Karpas-422 (cell line): ENCODE data around the gene TCEA2. TPM values are rescaled to one million over a fixed set of nuclear protein-coding genes. Genes with fewer than 3 reads are reported as not detected.
A peak's percentile ranks its signal among the peaks of the same experiment; 100 is the strongest.
"Not testable (repeated sequence)": the region's sequence is repeated elsewhere in the genome, so short reads cannot be mapped to it uniquely, and the experiment has no call there.

ENCODE experiments used
- DNase-seq: peaks from one replicate; pipeline ENCODE4 v3.0.0-alpha.2; 2015
- H2AFZ ChIP-seq: fragments of 200-600 bp; sonication (generic); 2 replicates; pipeline ENCODE4 v1.6.1; 2014; ENCODE audit warnings: antibody characterized with exemption, low read length, mixed read lengths
- H3K27ac ChIP-seq: fragments of 200-600 bp; sonication (generic); 2 replicates; pipeline ENCODE4 v1.5.1; 2014; ENCODE audit warnings: mild to moderate bottlenecking, low read length, moderate library complexity
- H3K27me3 ChIP-seq: fragments of 200-600 bp; sonication (generic); 2 replicates; pipeline ENCODE4 v1.6.1; 2014; ENCODE audit warnings: low read length, mixed read lengths
- H3K36me3 ChIP-seq: fragments of 200-600 bp; sonication (generic); 2 replicates; pipeline ENCODE4 v1.6.1; 2014; ENCODE audit warnings: low read length, mixed read lengths; ENCODE audit not compliant: insufficient read depth
- H3K4me1 ChIP-seq: fragments of 200-600 bp; sonication (generic); 2 replicates; pipeline ENCODE4 v1.6.1; 2014; ENCODE audit warnings: mild to moderate bottlenecking, low read length, mixed read lengths
- H3K4me2 ChIP-seq: fragments of 200-600 bp; sonication (generic); 2 replicates; pipeline ENCODE4 v1.6.1; 2014; ENCODE audit warnings: low read length, low read depth, mild to moderate bottlenecking; ENCODE audit not compliant: poor library complexity, severe bottlenecking
- H3K4me3 ChIP-seq: fragments of 200-600 bp; sonication (generic); 2 replicates; pipeline ENCODE4 v1.5.1; 2014; ENCODE audit warnings: mild to moderate bottlenecking, antibody characterized with exemption, low read length, mixed read lengths
- H3K79me2 ChIP-seq: fragments of 200-600 bp; sonication (generic); 2 replicates; pipeline ENCODE4 v1.6.1; 2014; ENCODE audit warnings: mild to moderate bottlenecking, low read length, mixed read lengths
- H3K9ac ChIP-seq: fragments of 200-600 bp; sonication (generic); 2 replicates; pipeline ENCODE4 v1.6.0; 2014; ENCODE audit warnings: low read length
- H3K9me2 ChIP-seq: fragments of 200-600 bp; sonication (generic), shearing (Covaris generic); replicated peaks from 2 replicates; pipeline ENCODE4 v1.6.0; 2014; ENCODE audit warnings: mild to moderate bottlenecking, low read length, moderate library complexity; ENCODE audit not compliant: insufficient read depth
- H3K9me3 ChIP-seq: fragments of 300-700, 200-600 bp; sonication (generic); 2 replicates; pipeline ENCODE4 v1.6.1; 2014; ENCODE audit warnings: low read length, mixed read lengths
- H4K20me1 ChIP-seq: fragments of 200-600 bp; sonication (generic); 2 replicates; pipeline ENCODE4 v1.6.1; 2014; ENCODE audit warnings: mild to moderate bottlenecking, antibody characterized with exemption, low read length, low read depth; ENCODE audit not compliant: insufficient read depth
- total RNA-seq: library from RNA; depleted of rRNA; stranded (reverse); fragments of >200 nt; shearing (Covaris generic); gene quantifications from 2 replicates; pipeline ENCODE4 v1.2.3, GENCODE V29; 2014; ENCODE audit warnings: low replicate concordance

TCEA2 gene
- total RNA-seq, 1 experiment from 2014 or later, result 124 TPM

GRCh38 chr20:64114356-64114971 lies 51.5 kb downstream of the TCEA2 start:
- Histone ChIP-seq H3K9me3 (no peaks in the 10 kb centered on the region), H3K79me2 (no peaks in the 10 kb centered on the region), H2AFZ (no peak overlapping the region), H4K20me1 (no peaks in the 10 kb centered on the region), H3K4me3 (no peak overlapping the region), H3K27ac (no peak overlapping the region), H3K36me3 (no peaks in the 10 kb centered on the region), H3K4me1 (peaks cover 21% of the 10 kb centered on the region), H3K9ac (no peak overlapping the region), H3K4me2 (no peak overlapping the region), H3K9me2 (no peaks in the 10 kb centered on the region), H3K27me3 (no peaks in the 10 kb centered on the region)
- DNase-seq, result no peak

GRCh38 chr20:64115171-64115911 lies 52.3 kb downstream of the TCEA2 start:
- no peak for DNase-seq
- no peaks in the 10 kb centered on the region for H3K9me3 ChIP-seq
- H3K36me3 ChIP-seq, result no peaks in the 10 kb centered on the region
- no peak overlapping the region for H3K4me2 ChIP-seq
- H4K20me1 ChIP-seq, result no peaks in the 10 kb centered on the region
- H2AFZ ChIP-seq, result no peak overlapping the region
- H3K4me1 ChIP-seq, result peaks cover 23% of the 10 kb centered on the region
- no peaks in the 10 kb centered on the region for H3K9me2 ChIP-seq
- H3K27ac ChIP-seq, result no peak overlapping the region
- H3K4me3 ChIP-seq, result no peak overlapping the region
- no peaks in the 10 kb centered on the region for H3K27me3 ChIP-seq
- H3K9ac ChIP-seq, result no peak overlapping the region
- no peaks in the 10 kb centered on the region for H3K79me2 ChIP-seq

- Histone ChIP-seq H3K4me2 (no peak overlapping the region), H3K4me3 (no peak overlapping the region), H3K9ac (no peak overlapping the region), H3K9me3 (no peaks in the 10 kb centered on the region), H4K20me1 (no peaks in the 10 kb centered on the region), H3K79me2 (no peaks in the 10 kb centered on the region), H3K27ac (no peak overlapping the region), H2AFZ (no peak overlapping the region), H3K4me1 (peaks cover 27% of the 10 kb centered on the region), H3K36me3 (no peaks in the 10 kb centered on the region), H3K27me3 (no peaks in the 10 kb centered on the region), H3K9me2 (no peaks in the 10 kb centered on the region)
- DNase-seq, result no peak
Observed at GRCh38 chr20:64116016-64116415, 53.0 kb downstream of the TCEA2 start.

GRCh38 chr20:64116541-64117431 lies 53.8 kb downstream of the TCEA2 start:
- Histone ChIP-seq H3K4me3 (no peak overlapping the region), H3K9me2 (no peaks in the 10 kb centered on the region), H3K79me2 (no peaks in the 10 kb centered on the region), H3K4me2 (no peak overlapping the region), H3K27ac (no peak overlapping the region), H4K20me1 (no peaks in the 10 kb centered on the region), H2AFZ (no peak overlapping the region), H3K36me3 (no peaks in the 10 kb centered on the region), H3K27me3 (no peaks in the 10 kb centered on the region), H3K9ac (no peak overlapping the region), H3K9me3 (no peaks in the 10 kb centered on the region), H3K4me1 (peaks cover 22% of the 10 kb centered on the region)
- DNase-seq, result no peak

- H3K4me1 ChIP-seq, result peaks cover 16% of the 10 kb centered on the region
- DNase-seq, H4K20me1 ChIP-seq, H3K27ac ChIP-seq, H3K9ac ChIP-seq, H3K27me3 ChIP-seq, H3K79me2 ChIP-seq, H3K4me3 ChIP-seq, H2AFZ ChIP-seq, H3K9me3 ChIP-seq, H3K9me2 ChIP-seq, H3K36me3 ChIP-seq, H3K4me2 ChIP-seq: not testable (repeated sequence)
Observed at GRCh38 chr20:64117432-64117777, 54.4 kb downstream of the TCEA2 start.

GRCh38 chr20:64119301-64119680 lies 56.3 kb downstream of the TCEA2 start:
- no peak overlapping the region for H2AFZ ChIP-seq
- H4K20me1 ChIP-seq, result no peaks in the 10 kb centered on the region
- H3K4me3 ChIP-seq, result no peak overlapping the region
- H3K4me2 ChIP-seq, result no peak overlapping the region
- no peak overlapping the region for H3K9ac ChIP-seq
- no peak overlapping the region for H3K27ac ChIP-seq
- no peaks in the 10 kb centered on the region for H3K79me2 ChIP-seq
- no peak for DNase-seq
- H3K27me3 ChIP-seq, result no peaks in the 10 kb centered on the region
- peaks cover 11% of the 10 kb centered on the region for H3K4me1 ChIP-seq
- H3K9me3 ChIP-seq, result no peaks in the 10 kb centered on the region
- H3K36me3 ChIP-seq, result no peaks in the 10 kb centered on the region
- H3K9me2 ChIP-seq, result no peaks in the 10 kb centered on the region

- Histone ChIP-seq H3K4me2 (peak overlapping the region; percentile 51), H3K4me3 (no peak overlapping the region)
Observed at GRCh38 chr20:64119681-64120341, 56.8 kb downstream of the TCEA2 start.

GRCh38 chr20:64121586-64121985 lies 58.6 kb downstream of the TCEA2 start:
- H3K9ac ChIP-seq, result no peak overlapping the region
- no peaks in the 10 kb centered on the region for H3K9me3 ChIP-seq
- H3K27me3 ChIP-seq, result no peaks in the 10 kb centered on the region
- H3K9me2 ChIP-seq, result no peaks in the 10 kb centered on the region
- no peaks in the 10 kb centered on the region for H4K20me1 ChIP-seq
- no peak for DNase-seq
- H3K4me2 ChIP-seq, result no peak overlapping the region
- no peak overlapping the region for H3K27ac ChIP-seq
- H3K4me3 ChIP-seq, result no peak overlapping the region
- peaks cover 11% of the 10 kb centered on the region for H3K4me1 ChIP-seq
- H3K36me3 ChIP-seq, result no peaks in the 10 kb centered on the region
- H2AFZ ChIP-seq, result no peak overlapping the region
- no peaks in the 10 kb centered on the region for H3K79me2 ChIP-seq

More at GRCh38 chr20:64119681-64120341, 56.8 kb downstream of the TCEA2 start:
- Histone ChIP-seq H3K36me3 (no peaks in the 10 kb centered on the region), H3K9me3 (no peaks in the 10 kb centered on the region), H3K27ac (no peak overlapping the region), H3K9ac (no peak overlapping the region), H2AFZ (no peak overlapping the region), H3K9me2 (no peaks in the 10 kb centered on the region), H4K20me1 (no peaks in the 10 kb centered on the region), H3K27me3 (no peaks in the 10 kb centered on the region), H3K79me2 (no peaks in the 10 kb centered on the region), H3K4me1 (peaks cover 11% of the 10 kb centered on the region)
- DNase-seq, result no peak
